Testis (tissue), 2 donors: ENCODE results near the gene COL6A5.

Source experiments
- POLR2A ChIP-seq: fragments of 450-650 bp; IDR thresholded peaks from one replicate; pipeline ENCODE4 v1.6.1; 2017; ENCODE audit warnings: antibody characterized with exemption, mild to moderate bottlenecking, moderate library complexity
- TF ChIP-seq, protein P1 (sequence below), 3 experiments: fragments of 450-650 bp in 2 of 3; fragments of 200-600 bp in 1 of 3; sonication (generic) in 1 of 3; IDR thresholded peaks; one replicate each; pipeline ENCODE4 v1.5.1; 2016 to 2019; ENCODE audit warnings: antibody characterized with exemption in 3 of 3, mild to moderate bottlenecking in 2 of 3, moderate library complexity in 1 of 3

DNA sequence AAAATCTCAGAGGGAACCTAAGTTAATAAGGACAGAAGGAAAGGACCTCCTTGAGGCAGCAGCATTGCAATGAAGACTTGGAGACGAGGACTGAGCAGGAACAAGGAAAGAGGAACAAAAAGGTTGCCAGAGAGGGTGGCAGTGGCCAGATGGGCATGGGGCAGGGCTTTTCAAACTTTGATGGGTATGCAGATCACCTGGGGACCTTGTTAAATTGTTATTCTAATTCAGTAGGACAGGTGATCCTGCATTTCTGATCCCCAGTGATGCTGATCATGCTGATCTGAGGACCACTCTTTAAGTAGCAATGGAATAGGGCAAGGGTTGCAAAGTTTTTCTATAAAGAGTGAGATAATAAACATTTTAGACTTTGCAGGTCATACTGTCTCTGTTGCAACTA, 182.6 kb downstream of the COL6A5 start:
- TF ChIP-seq, protein P1, sequence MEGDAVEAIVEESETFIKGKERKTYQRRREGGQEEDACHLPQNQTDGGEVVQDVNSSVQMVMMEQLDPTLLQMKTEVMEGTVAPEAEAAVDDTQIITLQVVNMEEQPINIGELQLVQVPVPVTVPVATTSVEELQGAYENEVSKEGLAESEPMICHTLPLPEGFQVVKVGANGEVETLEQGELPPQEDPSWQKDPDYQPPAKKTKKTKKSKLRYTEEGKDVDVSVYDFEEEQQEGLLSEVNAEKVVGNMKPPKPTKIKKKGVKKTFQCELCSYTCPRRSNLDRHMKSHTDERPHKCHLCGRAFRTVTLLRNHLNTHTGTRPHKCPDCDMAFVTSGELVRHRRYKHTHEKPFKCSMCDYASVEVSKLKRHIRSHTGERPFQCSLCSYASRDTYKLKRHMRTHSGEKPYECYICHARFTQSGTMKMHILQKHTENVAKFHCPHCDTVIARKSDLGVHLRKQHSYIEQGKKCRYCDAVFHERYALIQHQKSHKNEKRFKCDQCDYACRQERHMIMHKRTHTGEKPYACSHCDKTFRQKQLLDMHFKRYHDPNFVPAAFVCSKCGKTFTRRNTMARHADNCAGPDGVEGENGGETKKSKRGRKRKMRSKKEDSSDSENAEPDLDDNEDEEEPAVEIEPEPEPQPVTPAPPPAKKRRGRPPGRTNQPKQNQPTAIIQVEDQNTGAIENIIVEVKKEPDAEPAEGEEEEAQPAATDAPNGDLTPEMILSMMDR (IDR thresholded peaks at IDR 0.05): no peak
- TF ChIP-seq POLR2A: no peak
